ENCODE data around the gene TAF6. TPM values are rescaled to one million over a fixed set of nuclear protein-coding genes. Genes with fewer than 3 reads are reported as not detected.

The TAF6 gene
- total and polyA plus RNA-seq, 9 donors: 35.9 to 66.1 (median 57.1) TPM

DNA sequence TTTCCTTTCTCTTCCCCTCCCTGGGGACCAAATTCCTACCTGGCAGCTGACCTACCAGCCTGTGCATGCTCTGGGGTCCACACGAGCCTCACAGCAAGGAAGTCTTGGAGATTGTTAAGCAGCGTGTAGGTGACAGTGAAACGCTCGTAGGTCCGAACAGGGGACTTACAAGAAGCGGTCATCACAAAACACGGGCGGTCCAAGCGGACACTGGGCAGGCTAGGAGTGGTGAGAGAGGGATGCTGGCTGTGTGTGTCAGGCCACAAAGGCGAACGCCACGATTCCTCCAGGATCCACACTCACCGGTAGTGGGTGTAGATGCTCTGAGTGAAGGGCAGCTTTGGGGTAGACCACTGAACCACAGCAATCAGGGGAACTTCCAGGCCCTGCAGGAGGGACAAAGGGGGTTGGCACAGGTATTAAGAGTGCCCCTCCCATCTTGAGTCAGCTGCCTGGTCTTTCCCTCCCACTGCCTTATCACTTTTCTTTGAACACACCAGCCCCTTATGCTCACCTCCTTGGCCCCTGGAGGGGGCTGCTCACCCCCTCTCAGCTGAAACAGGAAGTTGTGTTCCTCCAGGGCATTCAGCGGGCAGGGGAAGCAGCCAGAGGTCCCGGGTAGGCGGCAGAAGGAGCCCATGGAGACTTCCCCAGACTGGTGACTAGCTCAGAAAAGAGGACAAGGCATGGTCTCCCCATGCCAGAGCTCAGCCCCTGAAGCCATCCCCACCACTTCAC is 37.3 kb upstream of the TAF6 start:
- Histone ChIP-seq H3K9me3 (no peaks in the 10 kb centered on the region), H3K4me3 (no peak overlapping the region), H3K36me3 (no peaks in the 10 kb centered on the region), H3K27me3 (no peaks in the 10 kb centered on the region), H3K27ac (no peak overlapping the region), H3K4me1 (ENCODE audit: insufficient read depth) (peaks cover 3% of the 10 kb centered on the region)
- no peak for TF ChIP-seq EP300 (IDR thresholded peaks at IDR 0.05)
- TF ChIP-seq, protein P1, sequence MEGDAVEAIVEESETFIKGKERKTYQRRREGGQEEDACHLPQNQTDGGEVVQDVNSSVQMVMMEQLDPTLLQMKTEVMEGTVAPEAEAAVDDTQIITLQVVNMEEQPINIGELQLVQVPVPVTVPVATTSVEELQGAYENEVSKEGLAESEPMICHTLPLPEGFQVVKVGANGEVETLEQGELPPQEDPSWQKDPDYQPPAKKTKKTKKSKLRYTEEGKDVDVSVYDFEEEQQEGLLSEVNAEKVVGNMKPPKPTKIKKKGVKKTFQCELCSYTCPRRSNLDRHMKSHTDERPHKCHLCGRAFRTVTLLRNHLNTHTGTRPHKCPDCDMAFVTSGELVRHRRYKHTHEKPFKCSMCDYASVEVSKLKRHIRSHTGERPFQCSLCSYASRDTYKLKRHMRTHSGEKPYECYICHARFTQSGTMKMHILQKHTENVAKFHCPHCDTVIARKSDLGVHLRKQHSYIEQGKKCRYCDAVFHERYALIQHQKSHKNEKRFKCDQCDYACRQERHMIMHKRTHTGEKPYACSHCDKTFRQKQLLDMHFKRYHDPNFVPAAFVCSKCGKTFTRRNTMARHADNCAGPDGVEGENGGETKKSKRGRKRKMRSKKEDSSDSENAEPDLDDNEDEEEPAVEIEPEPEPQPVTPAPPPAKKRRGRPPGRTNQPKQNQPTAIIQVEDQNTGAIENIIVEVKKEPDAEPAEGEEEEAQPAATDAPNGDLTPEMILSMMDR (IDR thresholded peaks at IDR 0.05): no peak
- no peak for TF ChIP-seq POLR2A (IDR thresholded peaks at IDR 0.05)
- intact Hi-C loops (cut with DNase I): no loop called here
- 71 to 82% (median 75%) methylated on average over 16 of the region's 16 CpGs for WGBS, 3 donors
- DNase-seq: no peak

DNA sequence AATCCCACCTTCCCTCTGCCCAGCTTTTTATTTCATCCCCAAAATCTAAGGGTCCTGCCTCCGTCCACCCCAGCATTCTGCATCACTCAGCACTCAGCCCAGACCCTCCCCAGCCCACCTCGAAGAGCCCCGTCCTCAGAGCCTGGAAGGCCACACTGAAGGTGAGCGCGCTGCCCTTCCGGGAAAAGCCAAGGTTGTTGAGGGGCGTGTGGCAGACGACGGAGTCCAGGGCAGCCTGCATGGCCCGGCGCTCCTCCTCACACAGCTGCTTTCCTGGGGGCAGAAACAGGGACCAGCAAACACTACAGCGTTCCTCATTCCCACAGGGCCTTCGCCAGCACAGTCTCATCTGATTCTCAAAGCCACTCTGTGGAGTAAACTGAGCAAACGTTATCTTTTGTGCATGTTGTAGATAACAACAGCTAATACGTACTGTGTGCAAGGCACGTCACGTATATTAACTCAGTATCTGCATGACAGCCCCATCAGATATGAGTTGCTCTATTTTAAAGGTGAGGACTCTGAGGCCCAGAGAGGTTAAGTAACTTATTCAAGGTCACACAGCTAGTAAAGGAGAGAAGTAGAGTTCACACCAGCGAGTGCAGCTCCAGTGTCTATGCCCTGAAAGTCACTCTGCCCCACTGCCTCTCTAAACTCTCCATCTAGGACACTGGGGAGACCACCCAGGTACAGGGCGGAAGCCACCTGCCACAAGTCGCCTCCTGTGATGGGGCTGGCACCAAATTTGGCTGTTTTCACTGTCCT is 36.6 kb upstream of the TAF6 start:
- WGBS, 3 donors: 68 to 71% (median 70%) methylated on average over 20 of the region's 20 CpGs
- DNase-seq: no peak
- Histone ChIP-seq H3K4me1 (ENCODE audit: insufficient read depth) (peaks cover 3% of the 10 kb centered on the region), H3K9me3 (no peaks in the 10 kb centered on the region), H3K27ac (no peak overlapping the region), H3K4me3 (no peak overlapping the region), H3K36me3 (no peaks in the 10 kb centered on the region), H3K27me3 (no peaks in the 10 kb centered on the region)
- intact Hi-C loops (cut with DNase I): no loop called here
- TF ChIP-seq POLR2A (IDR thresholded peaks at IDR 0.05) (no peak), EP300 (IDR thresholded peaks at IDR 0.05) (no peak)
- TF ChIP-seq, protein P1 (IDR thresholded peaks at IDR 0.05): no peak

DNA sequence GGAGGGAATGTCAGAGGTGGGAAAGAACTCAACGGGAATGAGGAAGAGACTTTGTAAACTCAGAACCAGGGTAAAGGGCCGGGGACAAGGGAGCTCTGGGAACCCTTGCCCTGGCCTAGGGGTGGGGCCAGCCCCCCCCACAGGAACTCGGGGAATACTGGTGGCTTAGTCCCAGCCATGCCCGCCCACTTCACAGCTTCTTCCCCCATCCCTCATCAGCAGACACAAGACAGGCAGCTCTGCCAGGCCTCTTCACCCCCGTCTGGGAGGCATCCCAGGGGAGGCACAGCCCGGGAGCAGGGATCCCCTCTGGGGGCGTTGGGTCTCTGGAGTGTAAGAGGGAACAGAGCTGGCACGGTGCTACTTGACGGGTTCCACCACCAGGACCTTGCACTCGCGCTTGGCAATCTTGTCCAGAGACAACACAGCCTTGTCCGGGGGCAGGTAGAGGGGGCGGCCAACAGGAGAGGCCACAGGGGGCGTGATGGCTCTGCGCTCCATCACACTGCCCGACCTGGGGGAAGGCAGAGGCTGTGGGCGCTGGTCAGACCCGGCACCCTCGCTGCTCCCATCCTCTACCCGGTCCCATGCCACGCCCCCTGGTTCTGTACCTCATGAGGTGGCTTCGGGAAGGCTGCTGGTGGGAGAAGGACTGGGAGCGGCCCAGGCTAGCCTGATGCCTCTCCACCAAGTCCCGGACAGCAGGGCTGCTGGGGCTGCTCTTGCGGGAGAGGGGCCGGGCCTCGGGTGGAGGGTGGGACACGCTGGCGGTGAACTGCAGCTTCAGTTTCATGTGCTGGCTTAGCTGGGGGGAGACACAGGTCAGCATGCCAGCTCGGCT is 35.7 kb upstream of the TAF6 start:
- Histone ChIP-seq H3K27ac (no peak overlapping the region), H3K4me1 (ENCODE audit: insufficient read depth) (peaks cover 3% of the 10 kb centered on the region), H3K4me3 (no peak overlapping the region), H3K27me3 (no peaks in the 10 kb centered on the region), H3K9me3 (no peaks in the 10 kb centered on the region), H3K36me3 (no peaks in the 10 kb centered on the region)
- DNase-seq: no peak
- WGBS, 3 donors: 59 to 65% (median 63%) methylated on average over 19 to 30 of the region's 30 CpGs
- TF ChIP-seq, protein P1 (IDR thresholded peaks at IDR 0.05): no peak
- no peak for TF ChIP-seq POLR2A (IDR thresholded peaks at IDR 0.05)
- no peak for TF ChIP-seq EP300 (IDR thresholded peaks at IDR 0.05)
- intact Hi-C loops (cut with DNase I): loop anchor here in 1 of 4 donors (5.0 kb wide), 1 partner anchor 272 kb away; the partner anchor contains the start of genes MEPCE and ZCWPW1
